HEK293 (cell line): ENCODE data around the gene PRKAG2.

Experiments
- CTCF ChIA-PET: fragments of 350-600 bp; formaldehyde crosslinking; extraction: SDS; loops from one replicate; lab custom pipeline; 2021; ENCODE audit warnings: antibody characterized with exemption; lab: Yijun Ruan, JAX
- POLR2A ChIA-PET: fragments of 300-600 bp; formaldehyde crosslinking; extraction: SDS; loops from one replicate; lab custom pipeline; 2020; ENCODE audit warnings: antibody characterized with exemption, inconsistent platforms; lab: Yijun Ruan, JAX
- H3K27ac ChIP-seq: fragments of 200-500 bp; sonication (Bioruptor generic); 2 replicates; pipeline ENCODE4 v1.5.1; 2014; ENCODE audit warnings: low read depth, low read length, control low read depth, inconsistent platforms; ENCODE audit errors: extremely low read depth
- H3K36me3 ChIP-seq, 2 experiments: fragments of 200-500 bp in 1 of 2; sonication (Bioruptor generic) in 1 of 2; 1 replicate in 1 of 2; 2 replicates in 1 of 2; pipeline ENCODE4 v1.5.1; 2014 to 2017; ENCODE audit warnings: inconsistent platforms in 2 of 2, low read length in 2 of 2; ENCODE audit not compliant: control insufficient read depth in 2 of 2, insufficient read depth in 1 of 2
- H3K4me1 ChIP-seq: fragments of 200-500 bp; sonication (Bioruptor generic); 2 replicates; pipeline ENCODE4 v1.5.1; 2014; ENCODE audit warnings: mild to moderate bottlenecking, low read length, inconsistent platforms; ENCODE audit not compliant: control insufficient read depth, insufficient read depth
- H3K4me3 ChIP-seq: 2 replicates; pipeline ENCODE4 v1.5.1; 2011; ENCODE audit warnings: low read depth, mild to moderate bottlenecking, control low read depth, low read length, moderate library complexity
- H3K9me3 ChIP-seq: fragments of 200-500 bp; sonication (Bioruptor generic); 2 replicates; pipeline ENCODE4 v1.5.1; 2014; ENCODE audit warnings: low read depth, low read length, inconsistent platforms; ENCODE audit not compliant: control insufficient read depth, insufficient read depth
- GLIS2 ChIP-seq: fragments of 450-650 bp; formaldehyde crosslinking; IDR thresholded peaks from 2 replicates; pipeline ENCODE4 v1.5.1; 2016; ENCODE audit warnings: missing biosample characterization, missing genetic modification characterization
- SCRT2 ChIP-seq: fragments of 450-650 bp; formaldehyde crosslinking; IDR thresholded peaks from 2 replicates; pipeline ENCODE4 v1.5.1; 2016; ENCODE audit warnings: missing biosample characterization, missing genetic modification characterization
- YY2 ChIP-seq: fragments of 450-650 bp; formaldehyde crosslinking; IDR thresholded peaks from 2 replicates; pipeline ENCODE4 v1.5.1; 2016; ENCODE audit warnings: missing biosample characterization, missing genetic modification characterization
- ZBTB20 ChIP-seq: fragments of 450-650 bp; formaldehyde crosslinking; IDR thresholded peaks from 2 replicates; pipeline ENCODE4 v1.5.1; 2016; ENCODE audit warnings: missing biosample characterization, missing genetic modification characterization
- ZFP37 ChIP-seq: fragments of 450-650 bp; formaldehyde crosslinking; IDR thresholded peaks from 2 replicates; pipeline ENCODE4 v1.5.1; 2016; ENCODE audit warnings: missing biosample characterization, missing genetic modification characterization
- ZNF302 ChIP-seq: fragments of 450-650 bp; formaldehyde crosslinking; IDR thresholded peaks from 2 replicates; pipeline ENCODE4 v1.5.1; 2016; ENCODE audit warnings: missing biosample characterization, missing genetic modification characterization, low read depth
- ZNF362 ChIP-seq: fragments of 450-650 bp; formaldehyde crosslinking; IDR thresholded peaks from 2 replicates; pipeline ENCODE4 v1.5.1; 2016; ENCODE audit warnings: missing biosample characterization, missing genetic modification characterization
- ZNF391 ChIP-seq: fragments of 450-650 bp; formaldehyde crosslinking; IDR thresholded peaks from 2 replicates; pipeline ENCODE4 v1.5.1; 2016; ENCODE audit warnings: low read depth, missing biosample characterization, missing genetic modification characterization, borderline replicate concordance
- ZNF394 ChIP-seq: fragments of 450-650 bp; formaldehyde crosslinking; IDR thresholded peaks from 2 replicates; pipeline ENCODE4 v1.5.1; 2016; ENCODE audit warnings: missing biosample characterization, missing genetic modification characterization, mild to moderate bottlenecking, moderate library complexity, borderline replicate concordance
- ZNF510 ChIP-seq: fragments of 450-650 bp; formaldehyde crosslinking; IDR thresholded peaks from 2 replicates; pipeline ENCODE4 v1.5.1; 2018; ENCODE audit warnings: mild to moderate bottlenecking, missing genetic modification characterization, missing biosample characterization; ENCODE audit not compliant: insufficient replicate concordance
- TF ChIP-seq, protein P1 (sequence below): fragments of 450-650 bp; formaldehyde crosslinking; IDR thresholded peaks from 2 replicates; pipeline ENCODE4 v1.5.0; 2017; ENCODE audit warnings: missing biosample characterization, missing genetic modification characterization, borderline replicate concordance
- TF ChIP-seq, protein P2 (sequence below): fragments of 450-650 bp; formaldehyde crosslinking; conservative IDR thresholded peaks from 2 replicates; pipeline ENCODE4 v1.5.1; 2016; ENCODE audit warnings: low read depth, missing biosample characterization, missing genetic modification characterization
- TF ChIP-seq, protein P3 (sequence below): fragments of 450-650 bp; IDR thresholded peaks from 2 replicates; pipeline ENCODE4 v1.5.1; 2018; ENCODE audit warnings: missing biosample characterization, missing genetic modification characterization

Gene PRKAG2

DNA sequence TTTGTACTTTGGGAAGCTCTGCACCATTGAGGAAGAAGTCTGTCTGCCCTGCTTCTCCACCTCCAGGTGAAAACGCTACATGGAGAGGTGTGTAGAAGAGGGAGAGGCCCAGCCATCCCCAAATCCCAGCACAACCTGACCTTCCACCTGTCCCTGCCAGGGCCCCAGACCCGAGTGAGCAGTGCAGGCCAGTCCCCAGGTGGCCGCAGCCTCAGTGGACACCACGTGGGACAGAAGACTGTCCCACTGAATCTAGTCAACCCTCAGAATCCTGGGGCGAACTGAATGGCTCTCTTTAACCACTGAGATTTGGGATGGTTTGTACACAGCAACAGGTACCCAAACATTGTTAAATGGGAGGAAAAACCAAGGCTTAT is 49.4 kb upstream of the PRKAG2 start:
- no peak for TF ChIP-seq ZNF391
- TF ChIP-seq SCRT2: peak; percentile 71
- ChIA-PET POLR2A (no interaction called here), CTCF (no interaction called here)
- Histone ChIP-seq H3K4me3 (no peak overlapping the region), H3K9me3 (no peaks in the 10 kb centered on the region), H3K27ac (no peak overlapping the region), H3K36me3 (no peaks in the 10 kb centered on the region), H3K4me1 (no peaks in the 10 kb centered on the region)

GRCh38 chr7:151925446-151926335 is 48.8 kb upstream of the PRKAG2 start:
- CTCF ChIA-PET: interaction anchor here (0.6 to 0.9 kb wide), 2 partner anchors 143 to 586 kb away, joined by 3 read pairs; no protein-coding TSS in a partner anchor

More at GRCh38 chr7:151925446-151926335, 48.8 kb upstream of the PRKAG2 start:
- Histone ChIP-seq H3K4me1 (no peaks in the 10 kb centered on the region), H3K9me3 (no peaks in the 10 kb centered on the region), H3K4me3 (no peak overlapping the region), H3K27ac (no peak overlapping the region), H3K36me3 (no peaks in the 10 kb centered on the region)
- TF ChIP-seq ZBTB20: no peak
- TF ChIP-seq ZNF510 (tag by site-specific recombination): no peak
- no peak for TF ChIP-seq ZNF394 (tag by site-specific recombination)
- no peak for TF ChIP-seq GLIS2
- TF ChIP-seq, protein P1, sequence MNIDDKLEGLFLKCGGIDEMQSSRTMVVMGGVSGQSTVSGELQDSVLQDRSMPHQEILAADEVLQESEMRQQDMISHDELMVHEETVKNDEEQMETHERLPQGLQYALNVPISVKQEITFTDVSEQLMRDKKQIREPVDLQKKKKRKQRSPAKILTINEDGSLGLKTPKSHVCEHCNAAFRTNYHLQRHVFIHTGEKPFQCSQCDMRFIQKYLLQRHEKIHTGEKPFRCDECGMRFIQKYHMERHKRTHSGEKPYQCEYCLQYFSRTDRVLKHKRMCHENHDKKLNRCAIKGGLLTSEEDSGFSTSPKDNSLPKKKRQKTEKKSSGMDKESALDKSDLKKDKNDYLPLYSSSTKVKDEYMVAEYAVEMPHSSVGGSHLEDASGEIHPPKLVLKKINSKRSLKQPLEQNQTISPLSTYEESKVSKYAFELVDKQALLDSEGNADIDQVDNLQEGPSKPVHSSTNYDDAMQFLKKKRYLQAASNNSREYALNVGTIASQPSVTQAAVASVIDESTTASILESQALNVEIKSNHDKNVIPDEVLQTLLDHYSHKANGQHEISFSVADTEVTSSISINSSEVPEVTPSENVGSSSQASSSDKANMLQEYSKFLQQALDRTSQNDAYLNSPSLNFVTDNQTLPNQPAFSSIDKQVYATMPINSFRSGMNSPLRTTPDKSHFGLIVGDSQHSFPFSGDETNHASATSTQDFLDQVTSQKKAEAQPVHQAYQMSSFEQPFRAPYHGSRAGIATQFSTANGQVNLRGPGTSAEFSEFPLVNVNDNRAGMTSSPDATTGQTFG (tag by site-specific recombination): no peak
- no peak for TF ChIP-seq ZFP37 (tag by site-specific recombination)
- no peak for TF ChIP-seq YY2 (tag by site-specific recombination)
- TF ChIP-seq, protein P2, sequence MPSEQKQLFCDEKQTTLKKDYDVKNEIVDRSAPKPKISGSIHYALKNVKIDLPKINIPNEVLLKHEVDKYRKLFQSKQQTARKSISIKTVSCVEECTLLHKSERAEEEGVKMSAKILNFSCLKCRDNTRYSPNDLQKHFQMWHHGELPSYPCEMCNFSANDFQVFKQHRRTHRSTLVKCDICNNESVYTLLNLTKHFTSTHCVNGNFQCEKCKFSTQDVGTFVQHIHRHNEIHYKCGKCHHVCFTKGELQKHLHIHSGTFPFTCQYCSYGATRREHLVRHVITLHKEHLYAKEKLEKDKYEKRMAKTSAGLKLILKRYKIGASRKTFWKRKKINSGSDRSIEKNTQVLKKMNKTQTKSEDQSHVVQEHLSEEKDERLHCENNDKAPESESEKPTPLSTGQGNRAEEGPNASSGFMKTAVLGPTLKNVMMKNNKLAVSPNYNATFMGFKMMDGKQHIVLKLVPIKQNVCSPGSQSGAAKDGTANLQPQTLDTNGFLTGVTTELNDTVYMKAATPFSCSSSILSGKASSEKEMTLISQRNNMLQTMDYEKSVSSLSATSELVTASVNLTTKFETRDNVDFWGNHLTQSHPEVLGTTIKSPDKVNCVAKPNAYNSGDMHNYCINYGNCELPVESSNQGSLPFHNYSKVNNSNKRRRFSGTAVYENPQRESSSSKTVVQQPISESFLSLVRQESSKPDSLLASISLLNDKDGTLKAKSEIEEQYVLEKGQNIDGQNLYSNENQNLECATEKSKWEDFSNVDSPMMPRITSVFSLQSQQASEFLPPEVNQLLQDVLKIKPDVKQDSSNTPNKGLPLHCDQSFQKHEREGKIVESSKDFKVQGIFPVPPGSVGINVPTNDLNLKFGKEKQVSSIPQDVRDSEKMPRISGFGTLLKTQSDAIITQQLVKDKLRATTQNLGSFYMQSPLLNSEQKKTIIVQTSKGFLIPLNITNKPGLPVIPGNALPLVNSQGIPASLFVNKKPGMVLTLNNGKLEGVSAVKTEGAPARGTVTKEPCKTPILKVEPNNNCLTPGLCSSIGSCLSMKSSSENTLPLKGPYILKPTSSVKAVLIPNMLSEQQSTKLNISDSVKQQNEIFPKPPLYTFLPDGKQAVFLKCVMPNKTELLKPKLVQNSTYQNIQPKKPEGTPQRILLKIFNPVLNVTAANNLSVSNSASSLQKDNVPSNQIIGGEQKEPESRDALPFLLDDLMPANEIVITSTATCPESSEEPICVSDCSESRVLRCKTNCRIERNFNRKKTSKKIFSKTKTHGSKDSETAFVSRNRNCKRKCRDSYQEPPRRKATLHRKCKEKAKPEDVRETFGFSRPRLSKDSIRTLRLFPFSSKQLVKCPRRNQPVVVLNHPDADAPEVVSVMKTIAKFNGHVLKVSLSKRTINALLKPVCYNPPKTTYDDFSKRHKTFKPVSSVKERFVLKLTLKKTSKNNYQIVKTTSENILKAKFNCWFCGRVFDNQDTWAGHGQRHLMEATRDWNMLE (tag by site-specific recombination): no peak
- TF ChIP-seq, protein P3, sequence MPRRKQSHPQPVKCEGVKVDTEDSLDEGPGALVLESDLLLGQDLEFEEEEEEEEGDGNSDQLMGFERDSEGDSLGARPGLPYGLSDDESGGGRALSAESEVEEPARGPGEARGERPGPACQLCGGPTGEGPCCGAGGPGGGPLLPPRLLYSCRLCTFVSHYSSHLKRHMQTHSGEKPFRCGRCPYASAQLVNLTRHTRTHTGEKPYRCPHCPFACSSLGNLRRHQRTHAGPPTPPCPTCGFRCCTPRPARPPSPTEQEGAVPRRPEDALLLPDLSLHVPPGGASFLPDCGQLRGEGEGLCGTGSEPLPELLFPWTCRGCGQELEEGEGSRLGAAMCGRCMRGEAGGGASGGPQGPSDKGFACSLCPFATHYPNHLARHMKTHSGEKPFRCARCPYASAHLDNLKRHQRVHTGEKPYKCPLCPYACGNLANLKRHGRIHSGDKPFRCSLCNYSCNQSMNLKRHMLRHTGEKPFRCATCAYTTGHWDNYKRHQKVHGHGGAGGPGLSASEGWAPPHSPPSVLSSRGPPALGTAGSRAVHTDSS (tag by site-specific recombination): no peak
- TF ChIP-seq ZNF362 (tag by site-specific recombination): no peak
- TF ChIP-seq ZNF302 (tag by site-specific recombination): no peak
- POLR2A ChIA-PET: no interaction called here
